Endothelial cell of umbilical vein (primary cell): ENCODE results near the gene TMEM151B.

Source experiments
- CTCF ChIP-seq, 2 donors: IDR thresholded peaks; 1 replicate in 1 of 2; 2 replicates in 1 of 2; pipeline ENCODE4 v1.5.1; 2011; ENCODE audit warnings: low read length in 2 of 2, mild to moderate bottlenecking in 2 of 2, moderate library complexity in 2 of 2, control low read depth in 1 of 2, inconsistent platforms in 1 of 2, low read depth in 1 of 2; ENCODE audit not compliant: insufficient read depth in 1 of 2; ENCODE audit errors: extremely low read depth in 1 of 2
- EZH2 ChIP-seq: IDR thresholded peaks from 2 replicates; pipeline ENCODE4 v1.6.1; 2012; ENCODE audit warnings: borderline replicate concordance, low read depth, mild to moderate bottlenecking, moderate library complexity, low read length, inconsistent platforms; ENCODE audit not compliant: severe bottlenecking
- JUN ChIP-seq: IDR thresholded peaks from 2 replicates; pipeline ENCODE4 v1.6.1; 2011; ENCODE audit warnings: borderline replicate concordance, low read depth; ENCODE audit not compliant: insufficient read length, insufficient read depth
- POLR2AphosphoS5 ChIP-seq: IDR thresholded peaks from 2 replicates; pipeline ENCODE4 v1.6.1; 2012; ENCODE audit warnings: low read depth, mild to moderate bottlenecking, control low read depth, low read length, moderate library complexity; ENCODE audit not compliant: insufficient read depth

GRCh38 chr6:44349904-44350649, 79.8 kb downstream of the TMEM151B start:
- TF ChIP-seq CTCF (IDR thresholded peaks at IDR 0.05; ENCODE audit: extremely low read depth in 1 of 2, insufficient read depth in 1 of 2, low read depth in 1 of 2, low read length in 2 of 2) (no peak), EZH2 (no peak), POLR2AphosphoS5 (no peak), JUN (no peak)
